ENCODE results near the gene IBSP.

DNA sequence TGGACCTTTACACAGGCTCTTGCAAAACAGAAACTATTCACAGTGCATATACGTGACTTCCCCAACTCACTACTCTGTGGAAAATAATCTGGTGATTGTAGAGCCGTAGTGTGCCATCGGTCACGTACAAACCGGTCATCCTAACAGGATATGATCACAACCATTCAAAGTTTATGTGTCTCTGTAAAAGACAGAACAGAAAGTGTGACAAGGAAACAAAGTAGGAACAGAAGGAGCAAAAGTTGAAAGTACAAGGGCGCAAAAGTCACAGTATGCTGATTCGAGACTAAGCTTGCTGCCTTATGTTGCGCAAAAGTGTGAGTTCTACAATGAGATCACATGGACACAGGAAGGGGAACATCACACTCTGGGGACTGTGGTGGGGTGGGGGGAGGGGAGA lies 52.0 kb downstream of the IBSP start:
- TF ChIP-seq, protein P1, sequence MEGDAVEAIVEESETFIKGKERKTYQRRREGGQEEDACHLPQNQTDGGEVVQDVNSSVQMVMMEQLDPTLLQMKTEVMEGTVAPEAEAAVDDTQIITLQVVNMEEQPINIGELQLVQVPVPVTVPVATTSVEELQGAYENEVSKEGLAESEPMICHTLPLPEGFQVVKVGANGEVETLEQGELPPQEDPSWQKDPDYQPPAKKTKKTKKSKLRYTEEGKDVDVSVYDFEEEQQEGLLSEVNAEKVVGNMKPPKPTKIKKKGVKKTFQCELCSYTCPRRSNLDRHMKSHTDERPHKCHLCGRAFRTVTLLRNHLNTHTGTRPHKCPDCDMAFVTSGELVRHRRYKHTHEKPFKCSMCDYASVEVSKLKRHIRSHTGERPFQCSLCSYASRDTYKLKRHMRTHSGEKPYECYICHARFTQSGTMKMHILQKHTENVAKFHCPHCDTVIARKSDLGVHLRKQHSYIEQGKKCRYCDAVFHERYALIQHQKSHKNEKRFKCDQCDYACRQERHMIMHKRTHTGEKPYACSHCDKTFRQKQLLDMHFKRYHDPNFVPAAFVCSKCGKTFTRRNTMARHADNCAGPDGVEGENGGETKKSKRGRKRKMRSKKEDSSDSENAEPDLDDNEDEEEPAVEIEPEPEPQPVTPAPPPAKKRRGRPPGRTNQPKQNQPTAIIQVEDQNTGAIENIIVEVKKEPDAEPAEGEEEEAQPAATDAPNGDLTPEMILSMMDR (IDR thresholded peaks at IDR 0.05; ENCODE audit: insufficient read depth, low read length, poor library complexity, severe bottlenecking) = no peak
- no peak for TF ChIP-seq EZH2phosphoT487 (conservative IDR thresholded peaks at IDR 0.05; ENCODE audit: low read length)

All from SU-DHL-6 (cell line).